H1 (cell line): ENCODE data around the gene VPS51. TPM values are rescaled to one million over a fixed set of nuclear protein-coding genes. Genes with fewer than 3 reads are reported as not detected.

Experiments used
- CTCF ChIA-PET: fragments of 300-600 bp; sonication (Branson Sonifier 250); formaldehyde crosslinking; loops from one replicate; lab custom pipeline; 2021; ENCODE audit not compliant: partially characterized antibody; lab: Charles Lee
- POLR2A ChIA-PET: fragments of 300-600 bp; sonication (Branson Sonifier 250); formaldehyde crosslinking; loops from one replicate; lab custom pipeline; 2021; ENCODE audit warnings: inconsistent platforms; ENCODE audit not compliant: partially characterized antibody; lab: Charles Lee
- DNase-seq, 2 experiments: peaks; one replicate each; pipeline versions ENCODE4 v3.0.0 to v3.0.0-alpha.2; 2010 to 2022; ENCODE audit warnings: low spot score in 2 of 2, low read depth in 1 of 2, mixed read lengths in 1 of 2
- FAIRE-seq: peaks from 2 replicates; lab custom pipeline; 2011; peaks lifted over from hg19 to GRCh38; lab: Jason Lieb, UNC
- H2AFZ ChIP-seq: 2 replicates; pipeline ENCODE4 v1.8.1; 2012; ENCODE audit warnings: low read length, inconsistent platforms
- H2AK5ac ChIP-seq: 2 replicates; pipeline ENCODE4 v1.6.1; 2013; ENCODE audit warnings: low read depth, low read length
- H2BK120ac ChIP-seq: replicated peaks from 2 replicates; pipeline ENCODE3; 2013; ENCODE audit warnings: low read depth, low read length, inconsistent platforms
- H2BK12ac ChIP-seq: 2 replicates; pipeline ENCODE4 v1.6.1; 2013; ENCODE audit warnings: low read depth, low read length
- H2BK15ac ChIP-seq: 2 replicates; pipeline ENCODE4 v1.6.1; 2013; ENCODE audit warnings: low read length
- H2BK20ac ChIP-seq: 2 replicates; pipeline ENCODE4 v1.6.1; 2013; ENCODE audit warnings: low read length
- H2BK5ac ChIP-seq: 2 replicates; pipeline ENCODE4 v1.6.1; 2013; ENCODE audit warnings: low read depth, low read length
- H3K14ac ChIP-seq: 2 replicates; pipeline ENCODE4 v1.6.1; 2013; ENCODE audit warnings: inconsistent platforms; ENCODE audit not compliant: insufficient read length
- H3K18ac ChIP-seq: 2 replicates; pipeline ENCODE4 v1.6.1; 2013; ENCODE audit warnings: low read length; ENCODE audit errors: extremely low read depth
- H3K23ac ChIP-seq: 2 replicates; pipeline ENCODE4 v1.6.1; 2013; ENCODE audit warnings: inconsistent platforms; ENCODE audit not compliant: insufficient read length
- H3K23me2 ChIP-seq: 2 replicates; pipeline ENCODE4 v1.6.1; 2013; ENCODE audit warnings: low read depth, low read length
- H3K27ac ChIP-seq: 2 replicates; pipeline ENCODE4 v1.6.1; 2011; ENCODE audit warnings: low read depth, low read length, inconsistent platforms
- H3K27me3 ChIP-seq, 4 experiments: replicated peaks in 1 of 4; 1 replicate in 1 of 4; 2 replicates in 3 of 4; pipeline versions ENCODE4 v1.6.1 to v1.8.1; 2011 to 2013; ENCODE audit warnings: low read length in 3 of 4, mild to moderate bottlenecking in 3 of 4, inconsistent platforms in 2 of 4, mixed read lengths in 2 of 4, moderate library complexity in 1 of 4; ENCODE audit not compliant: control insufficient read depth in 3 of 4, insufficient read depth in 3 of 4; ENCODE audit errors: extremely low read depth in 1 of 4
- H3K36me3 ChIP-seq, 4 experiments: 2 replicates each; pipeline versions ENCODE4 v1.6.1 to v1.8.1; 2011 to 2013; ENCODE audit warnings: mild to moderate bottlenecking in 4 of 4, low read length in 3 of 4, moderate library complexity in 2 of 4, control low read depth in 1 of 4, inconsistent platforms in 1 of 4; ENCODE audit not compliant: insufficient read depth in 4 of 4, control insufficient read depth in 2 of 4
- H3K4ac ChIP-seq: replicated peaks from 2 replicates; pipeline ENCODE3; 2013; ENCODE audit warnings: low read length, low read depth, mixed read lengths, inconsistent platforms; ENCODE audit not compliant: insufficient read length
- H3K4me1 ChIP-seq, 4 experiments: replicated peaks in 1 of 4; 1 replicate in 1 of 4; 2 replicates in 3 of 4; pipeline versions ENCODE4 v1.6.1 to v1.8.1; 2011 to 2013; ENCODE audit warnings: low read length in 3 of 4, inconsistent platforms in 2 of 4, mixed read lengths in 1 of 4; ENCODE audit not compliant: insufficient read depth in 4 of 4, control insufficient read depth in 3 of 4
- H3K4me2 ChIP-seq, 2 experiments: 2 replicates each; pipeline versions ENCODE4 v1.6.1 to v1.8.1; 2011 to 2013; ENCODE audit warnings: low read depth in 2 of 2, low read length in 2 of 2, control low read depth in 1 of 2, inconsistent platforms in 1 of 2, mild to moderate bottlenecking in 1 of 2; ENCODE audit not compliant: insufficient read depth in 1 of 2
- H3K4me3 ChIP-seq, 4 experiments: fragments of 200-600, 300-600 bp in 1 of 4; sonication (generic), shearing (Covaris generic), sonication (Bioruptor Twin) in 1 of 4; 2 replicates each; pipeline versions ENCODE4 v1.5.1 to v1.8.1; 2011 to 2016; ENCODE audit warnings: low read length in 4 of 4, low read depth in 3 of 4, control low read depth in 2 of 4, inconsistent platforms in 2 of 4, mild to moderate bottlenecking in 2 of 4, mixed read lengths in 1 of 4, moderate library complexity in 1 of 4; ENCODE audit not compliant: insufficient read depth in 2 of 4; ENCODE audit errors: extremely low read depth in 1 of 4
- H3K56ac ChIP-seq: replicated peaks from 2 replicates; pipeline ENCODE3; 2013; ENCODE audit warnings: low read depth, mild to moderate bottlenecking, mixed read lengths, low read length, inconsistent platforms; ENCODE audit not compliant: insufficient read length
- H3K79me1 ChIP-seq: 2 replicates; pipeline ENCODE4 v1.6.1; 2013; ENCODE audit warnings: low read depth, low read length, control low read depth
- H3K79me2 ChIP-seq, 2 experiments: 2 replicates each; pipeline versions ENCODE4 v1.6.1 to v1.8.1; 2012 to 2013; ENCODE audit warnings: low read length in 2 of 2, mild to moderate bottlenecking in 2 of 2, inconsistent platforms in 1 of 2; ENCODE audit not compliant: insufficient read depth in 2 of 2, control insufficient read depth in 1 of 2
- H3K9ac ChIP-seq, 4 experiments: replicated peaks in 1 of 4; 1 replicate in 1 of 4; 2 replicates in 3 of 4; pipeline versions ENCODE4 v1.6.1 to v1.8.1; 2011 to 2013; ENCODE audit warnings: low read depth in 3 of 4, low read length in 3 of 4, control low read depth in 2 of 4, mild to moderate bottlenecking in 2 of 4, moderate library complexity in 2 of 4, inconsistent platforms in 1 of 4; ENCODE audit errors: extremely low read depth in 1 of 4
- H3K9me3 ChIP-seq, 2 experiments: 2 replicates each; pipeline versions ENCODE4 v1.6.1 to v1.8.1; 2012 to 2013; ENCODE audit warnings: mild to moderate bottlenecking in 2 of 2, moderate library complexity in 2 of 2, control low read depth in 1 of 2, inconsistent platforms in 1 of 2, low read depth in 1 of 2, low read length in 1 of 2, mixed read lengths in 1 of 2; ENCODE audit not compliant: insufficient read depth in 2 of 2
- H4K20me1 ChIP-seq, 2 experiments: replicated peaks in 1 of 2; 2 replicates each; pipeline versions ENCODE3 to v1.8.1; 2011 to 2013; ENCODE audit warnings: inconsistent platforms in 2 of 2, low read length in 2 of 2, mild to moderate bottlenecking in 1 of 2; ENCODE audit not compliant: insufficient read depth in 2 of 2, control insufficient read depth in 1 of 2
- H4K5ac ChIP-seq: 2 replicates; pipeline ENCODE4 v1.6.1; 2013; ENCODE audit warnings: low read length, low read depth, mixed read lengths, inconsistent platforms; ENCODE audit not compliant: insufficient read length
- H4K8ac ChIP-seq: 2 replicates; pipeline ENCODE4 v1.8.0; 2013; ENCODE audit warnings: mild to moderate bottlenecking, moderate library complexity, low read length, inconsistent platforms; ENCODE audit not compliant: insufficient read depth; ENCODE audit errors: extremely low read depth
- H4K91ac ChIP-seq: replicated peaks from 2 replicates; pipeline ENCODE3; 2013; ENCODE audit warnings: low read length, mixed read lengths, inconsistent platforms; ENCODE audit not compliant: insufficient read length
- GABPA ChIP-seq: IDR thresholded peaks from 2 replicates; pipeline ENCODE4 v1.6.1; 2011; ENCODE audit warnings: mild to moderate bottlenecking, low read length, moderate library complexity, borderline replicate concordance; ENCODE audit not compliant: insufficient read depth
- JUN ChIP-seq: IDR thresholded peaks from 2 replicates; pipeline ENCODE4 v1.6.1; 2011; ENCODE audit warnings: low read depth, mild to moderate bottlenecking, improper control_type of control experiment, low read length
- KDM5A ChIP-seq: fragments of 200-600 bp; IDR thresholded peaks from 2 replicates; pipeline ENCODE4 v1.7.1; 2012; ENCODE audit warnings: mild to moderate bottlenecking, low read length, inconsistent platforms, mixed read lengths
- POLR2A ChIP-seq, 2 experiments: IDR thresholded peaks; 1 replicate in 1 of 2; 2 replicates in 1 of 2; pipeline ENCODE4 v1.6.1; 2011; ENCODE audit warnings: low read depth in 2 of 2, low read length in 2 of 2, mild to moderate bottlenecking in 2 of 2; ENCODE audit errors: control extremely low read depth in 1 of 2
- POU5F1 ChIP-seq: IDR thresholded peaks from 2 replicates; pipeline ENCODE4 v1.6.1; 2011; ENCODE audit warnings: low read depth, mild to moderate bottlenecking, low read length, moderate library complexity
- RNF2 ChIP-seq: fragments of 200-900, 300-1000 bp; sonication (generic); IDR thresholded peaks from 2 replicates; pipeline ENCODE4 v1.7.1; 2016; ENCODE audit warnings: borderline replicate concordance, low read depth, mild to moderate bottlenecking, antibody characterized with exemption, low read length; ENCODE audit not compliant: poor library complexity, severe bottlenecking; ENCODE audit errors: missing control alignments
- SIRT6 ChIP-seq: IDR thresholded peaks from one replicate; pipeline ENCODE4 v1.7.1; 2012; ENCODE audit warnings: low read length, inconsistent platforms
- TAF1 ChIP-seq: IDR thresholded peaks from 2 replicates; pipeline ENCODE4 v1.6.1; 2011; ENCODE audit warnings: mild to moderate bottlenecking, low read depth, low read length
- USF2 ChIP-seq: IDR thresholded peaks from 2 replicates; pipeline ENCODE4 v1.6.1; 2011; ENCODE audit warnings: low read length, improper control_type of control experiment
- WGBS, 2 experiments: shearing (Covaris generic) in 1 of 2; methylation state at CpG; one replicate each; pipeline versions ENCODE4 v1.1.6 to v1.1.7; 2013 to 2015; ENCODE audit warnings: low lambda C conversion rate in 2 of 2, mixed read lengths in 2 of 2, inconsistent platforms in 1 of 2, low coverage in 1 of 2, missing lambda C conversion rate in 1 of 2; ENCODE audit not compliant: insufficient replicate concordance in 2 of 2, insufficient coverage in 1 of 2, insufficient read length in 1 of 2; ENCODE audit errors: extremely low coverage in 1 of 2, missing lambda C conversion rate in 1 of 2; 5-methylcytosine and 5-hydroxymethylcytosine counted together
- polyA plus RNA-seq, 7 experiments: library from polyadenylated mRNA; depleted of rRNA in 3 of 7; stranded (reverse) in 5 of 7; unstranded in 2 of 7; fragments of >200 nt in 5 of 7; fragments of 200-250 nt in 2 of 7; gene quantifications; 1 replicate in 5 of 7; 2 replicates in 1 of 7; 4 replicates in 1 of 7; pipeline versions ENCODE4 v1.2.1 to v1.2.3, GENCODE V29; 2011 to 2013; ENCODE audit warnings: missing spikeins in 2 of 7, mixed read lengths in 2 of 7
- total RNA-seq: library from RNA; stranded (reverse); fragmentation: NEBNext Ultra II Directional; extraction: Animal tissue kit (Norgen Biotek cat#: 25700); gene quantifications from 2 replicates; pipeline ENCODE4 v1.2.1, GENCODE V29; 2021
- TF ChIP-seq, protein P1 (sequence below), 3 experiments: IDR thresholded peaks; 1 replicate in 2 of 3; 2 replicates in 1 of 3; pipeline versions ENCODE4 v1.5.1 to v1.6.1; 2011; ENCODE audit warnings: low read length in 3 of 3, mild to moderate bottlenecking in 3 of 3, inconsistent platforms in 2 of 3, low read depth in 1 of 3, moderate library complexity in 1 of 3; ENCODE audit not compliant: insufficient read depth in 1 of 3; ENCODE audit errors: control extremely low read depth in 1 of 3

Gene VPS51
- total and polyA plus RNA-seq, 2 of the 8 experiments (the other 6 are each of a cell fraction or from before 2014, with no cell fraction given): 97.4 to 142 TPM

DNA sequence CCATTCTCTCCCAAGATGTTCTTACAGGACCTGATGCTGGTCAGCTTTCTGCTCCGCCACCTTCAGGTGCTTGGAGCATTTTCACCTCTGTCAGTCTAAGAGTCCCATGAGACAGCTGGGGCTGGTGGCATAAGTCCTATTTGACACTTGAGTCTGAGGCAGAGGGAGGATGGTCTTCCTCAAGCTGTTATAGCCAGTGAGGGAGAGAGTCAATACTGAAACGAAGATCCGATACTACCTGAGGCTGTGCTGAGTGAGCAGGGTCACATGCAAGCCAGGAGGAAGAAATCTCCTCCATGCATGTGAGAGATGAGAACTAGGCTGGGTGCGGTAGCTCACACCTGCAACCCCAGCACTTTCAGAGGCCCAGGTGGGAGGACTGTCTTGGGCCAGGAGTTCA lies 6.4 kb upstream of the VPS51 start:
- no peak for FAIRE-seq
- Histone ChIP-seq H2BK5ac (no peak overlapping the region), H3K9me3 (no peaks in the 10 kb centered on the region), H4K5ac (no peak overlapping the region), H3K23me2 (peaks cover under 1% of the 10 kb centered on the region), H4K20me1 (no peaks in the 10 kb centered on the region), H2BK12ac (no peak overlapping the region), H4K8ac (no peak overlapping the region), H3K4me2 (no peak overlapping the region), H2BK20ac (no peak overlapping the region), H3K27ac (no peak overlapping the region), H3K27me3 (no peaks in the 10 kb centered on the region), H3K4me3 (no peak overlapping the region), H3K23ac (no peak overlapping the region), H3K56ac (no peak overlapping the region), H3K36me3 (peaks cover 2 to 14% (median 11%) of the 10 kb centered on the region in 4 experiments; a peak in 6 of 8 replicates), H3K14ac (no peak overlapping the region), H3K79me1 (peaks cover 13% of the 10 kb centered on the region; the same call in 1 of the 2 replicates), H4K91ac (no peak overlapping the region), H3K18ac (no peak overlapping the region), H3K4ac (no peak overlapping the region), H2AFZ (no peak overlapping the region), H2BK120ac (no peak overlapping the region), H2AK5ac (no peak overlapping the region), H3K4me1 (peaks cover 0 to 3% (median 1%) of the 10 kb centered on the region in 4 experiments; a peak in 4 of 7 replicates), H3K79me2 (peaks cover 0 to 4% of the 10 kb centered on the region in 2 experiments; a peak in 1 of 4 replicates), H2BK15ac (no peak overlapping the region), H3K9ac (no peak overlapping the region)
- no peak for DNase-seq
- POLR2A ChIA-PET: interaction anchor here (1.1 to 16.8 kb wide), 6 partner anchors 8 to 47 kb away, joined by 3 to 230 read pairs (median 28); partner anchors contain the start of genes CDCA5, FAU, MRPL49 and TM7SF2
- 85% methylated on average over 4 of the region's 4 CpGs; no CpG with 5 or more reads in 1 of the 2 experiments for WGBS, 2 experiments
- CTCF ChIA-PET: interaction anchor here (1.2 to 2.2 kb wide), 6 partner anchors 12 to 91 kb away, joined by 3 to 9 read pairs (median 4); partner anchors contain the start of gene TM7SF2
- TF ChIP-seq USF2 (no peak), POLR2A (IDR thresholded peaks at IDR 0.05; ENCODE audit: control extremely low read depth in 1 of 2, low read depth in 2 of 2, low read length in 2 of 2) (no peak), POU5F1 (no peak), SIRT6 (no peak), KDM5A (no peak), RNF2 (no peak), JUN (no peak), GABPA (no peak), TAF1 (no peak)
- TF ChIP-seq, protein P1, sequence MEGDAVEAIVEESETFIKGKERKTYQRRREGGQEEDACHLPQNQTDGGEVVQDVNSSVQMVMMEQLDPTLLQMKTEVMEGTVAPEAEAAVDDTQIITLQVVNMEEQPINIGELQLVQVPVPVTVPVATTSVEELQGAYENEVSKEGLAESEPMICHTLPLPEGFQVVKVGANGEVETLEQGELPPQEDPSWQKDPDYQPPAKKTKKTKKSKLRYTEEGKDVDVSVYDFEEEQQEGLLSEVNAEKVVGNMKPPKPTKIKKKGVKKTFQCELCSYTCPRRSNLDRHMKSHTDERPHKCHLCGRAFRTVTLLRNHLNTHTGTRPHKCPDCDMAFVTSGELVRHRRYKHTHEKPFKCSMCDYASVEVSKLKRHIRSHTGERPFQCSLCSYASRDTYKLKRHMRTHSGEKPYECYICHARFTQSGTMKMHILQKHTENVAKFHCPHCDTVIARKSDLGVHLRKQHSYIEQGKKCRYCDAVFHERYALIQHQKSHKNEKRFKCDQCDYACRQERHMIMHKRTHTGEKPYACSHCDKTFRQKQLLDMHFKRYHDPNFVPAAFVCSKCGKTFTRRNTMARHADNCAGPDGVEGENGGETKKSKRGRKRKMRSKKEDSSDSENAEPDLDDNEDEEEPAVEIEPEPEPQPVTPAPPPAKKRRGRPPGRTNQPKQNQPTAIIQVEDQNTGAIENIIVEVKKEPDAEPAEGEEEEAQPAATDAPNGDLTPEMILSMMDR (IDR thresholded peaks at IDR 0.05; ENCODE audit: control extremely low read depth in 1 of 3, insufficient read depth in 1 of 3, low read depth in 1 of 3, low read length in 3 of 3): no peak
